B cell (primary cell): ENCODE measurements around the gene DNM1L. TPM values are rescaled to one million over a fixed set of nuclear protein-coding genes. Genes with fewer than 3 reads are reported as not detected.
A peak's percentile ranks its signal among the peaks of the same experiment; 100 is the strongest.

Source experiments
- ATAC-seq: fragments of 200-7000 bp; cut with Tn5 transposase; one replicate; pipeline ENCODE4 v1.10.0; 2021; ENCODE audit warnings: low read depth, mild to moderate bottlenecking, moderate number of reproducible peaks, moderate library complexity
- CTCF ChIA-PET: fragments of 350-600 bp; sonication (Branson Sonifier 250); formaldehyde crosslinking; loops from one replicate; lab custom pipeline; 2021; ENCODE audit warnings: antibody characterized with exemption, inconsistent platforms; lab: Charles Lee
- POLR2A ChIA-PET: fragments of 350-600 bp; sonication (Branson Sonifier 250); formaldehyde crosslinking; loops from one replicate; lab custom pipeline; 2021; ENCODE audit warnings: antibody characterized with exemption; lab: Charles Lee
- DNase-seq: peaks from one replicate; pipeline ENCODE4 v3.0.0; 2013
- H2AFZ ChIP-seq: 2 replicates; pipeline ENCODE4 v1.6.1; 2012; ENCODE audit warnings: mild to moderate bottlenecking, low read depth, low read length; ENCODE audit not compliant: insufficient read depth, poor library complexity, severe bottlenecking
- H3K27ac ChIP-seq, 2 donors: 1 replicate in 1 of 2; 2 replicates in 1 of 2; pipeline ENCODE4 v1.5.1; 2012 to 2013; ENCODE audit warnings: low read length in 2 of 2, mild to moderate bottlenecking in 2 of 2, moderate library complexity in 1 of 2
- H3K27me3 ChIP-seq, 4 experiments: fragments of 200-600 bp in 1 of 4; sonication (generic) in 1 of 4; replicated peaks in 1 of 4; 1 replicate in 2 of 4; 2 replicates in 2 of 4; pipeline versions ENCODE4 v1.6.1 to v1.7.0; 2013 to 2016; ENCODE audit warnings: low read length in 3 of 4, mild to moderate bottlenecking in 2 of 4, mixed read lengths in 1 of 4, moderate library complexity in 1 of 4; ENCODE audit not compliant: insufficient read depth in 4 of 4, control insufficient read depth in 3 of 4; ENCODE audit errors: control extremely low read depth in 1 of 4
- H3K36me3 ChIP-seq, 2 experiments: replicated peaks in 1 of 2; 1 replicate in 1 of 2; 2 replicates in 1 of 2; pipeline versions ENCODE4 v1.6.1 to v1.7.1; 2013; ENCODE audit warnings: low read length in 1 of 2; ENCODE audit not compliant: insufficient read depth in 2 of 2, control insufficient read depth in 1 of 2; ENCODE audit errors: control extremely low read depth in 1 of 2, extremely low read depth in 1 of 2
- H3K4me1 ChIP-seq, 2 donors: fragments of 200-600 bp in 1 of 2; sonication (generic) in 1 of 2; 1 replicate in 1 of 2; 2 replicates in 1 of 2; pipeline versions ENCODE4 v1.5.1 to v1.6.1; 2013 to 2017; ENCODE audit warnings: low read length in 2 of 2; ENCODE audit not compliant: control insufficient read depth in 2 of 2, insufficient read depth in 2 of 2
- H3K4me2 ChIP-seq: replicated peaks from 2 replicates; pipeline ENCODE3; 2012; ENCODE audit warnings: mild to moderate bottlenecking, low read depth, low read length; ENCODE audit not compliant: poor library complexity, severe bottlenecking
- H3K4me3 ChIP-seq, 5 experiments: fragments of 200-600 bp in 1 of 5; sonication (generic) in 1 of 5; 1 replicate in 3 of 5; 2 replicates in 2 of 5; pipeline versions ENCODE4 v1.5.1 to v1.7.0; 2011 to 2016; ENCODE audit warnings: low read length in 4 of 5, mild to moderate bottlenecking in 4 of 5, low read depth in 2 of 5, control low read depth in 1 of 5, moderate library complexity in 1 of 5; ENCODE audit not compliant: insufficient read depth in 1 of 5; ENCODE audit errors: control extremely low read depth in 1 of 5, extremely low read depth in 1 of 5
- H3K79me2 ChIP-seq: fragments of 200-600 bp; sonication (generic); one replicate; pipeline ENCODE4 v1.6.0; 2016; ENCODE audit warnings: low read length; ENCODE audit not compliant: control insufficient read depth, insufficient read depth
- H3K9ac ChIP-seq: fragments of 200-600 bp; sonication (generic); 2 replicates; pipeline ENCODE4 v1.6.1; 2017; ENCODE audit warnings: mild to moderate bottlenecking, low read length, moderate library complexity
- H3K9me3 ChIP-seq, 3 donors: one replicate each; pipeline versions ENCODE4 v1.6.1 to v1.7.1; 2013; ENCODE audit warnings: low read length in 2 of 3; ENCODE audit not compliant: control insufficient read depth in 2 of 3, insufficient read depth in 1 of 3; ENCODE audit errors: control extremely low read depth in 1 of 3
- H4K20me1 ChIP-seq: 2 replicates; pipeline ENCODE4 v1.6.0; 2012; ENCODE audit warnings: mild to moderate bottlenecking, low read length; ENCODE audit not compliant: insufficient read depth, control insufficient read depth, poor library complexity, severe bottlenecking
- H3K27ac Mint-ChIP-seq: one replicate; pipeline ENCODE4 v1.8.0; 2021; ENCODE audit warnings: mixed read lengths
- H3K27me3 Mint-ChIP-seq: one replicate; pipeline ENCODE4 v1.8.0; 2021; ENCODE audit warnings: mixed read lengths
- H3K4me1 Mint-ChIP-seq: one replicate; pipeline ENCODE4 v1.8.0; 2021; ENCODE audit warnings: mixed read lengths
- H3K4me3 Mint-ChIP-seq: one replicate; pipeline ENCODE4 v1.8.0; 2021; ENCODE audit warnings: mixed read lengths
- H3K9me3 Mint-ChIP-seq: one replicate; pipeline ENCODE4 v1.8.0; 2022; ENCODE audit warnings: mixed read lengths; ENCODE audit not compliant: insufficient read depth
- EZH2 ChIP-seq: IDR thresholded peaks from 2 replicates; pipeline ENCODE4 v1.6.1; 2012; ENCODE audit warnings: borderline replicate concordance, low read depth, mild to moderate bottlenecking, moderate library complexity, low read length; ENCODE audit not compliant: insufficient read depth, poor library complexity, severe bottlenecking
- WGBS: methylation state at CpG from one replicate; pipeline ENCODE4 v1.1.5; 2013; ENCODE audit warnings: missing lambda C conversion rate; ENCODE audit not compliant: insufficient coverage; 5-methylcytosine and 5-hydroxymethylcytosine counted together
- intact Hi-C: fragments of 100-400 bp; cut with micrococcal nuclease; formaldehyde crosslinking; loops from one replicate; pipeline ENCODE4 v1.10.0; 2022
- polyA plus RNA-seq: library from polyadenylated mRNA; depleted of rRNA; stranded (reverse); fragments of >200 nt; gene quantifications from 2 replicates; pipeline ENCODE4 v1.2.3, GENCODE V29; 2012
- total RNA-seq, 2 donors: library from RNA; stranded (reverse); fragments of 120-200 nt in 1 of 2; gene quantifications; 1 replicate in 1 of 2; 2 replicates in 1 of 2; pipeline versions ENCODE4 v1.2.3 to v1.2.4, GENCODE V29; 2013 to 2022
- TF ChIP-seq, protein P1 (sequence below): fragments of 200-600 bp; IDR thresholded peaks from one replicate; pipeline ENCODE4 v1.8.0; 2022; ENCODE audit warnings: antibody characterized with exemption, mild to moderate bottlenecking

The DNM1L gene
- total and polyA plus RNA-seq, 2 donors (not counting 1 experiment from before 2014, with no cell fraction given): 23.3 to 74.2 TPM

DNA sequence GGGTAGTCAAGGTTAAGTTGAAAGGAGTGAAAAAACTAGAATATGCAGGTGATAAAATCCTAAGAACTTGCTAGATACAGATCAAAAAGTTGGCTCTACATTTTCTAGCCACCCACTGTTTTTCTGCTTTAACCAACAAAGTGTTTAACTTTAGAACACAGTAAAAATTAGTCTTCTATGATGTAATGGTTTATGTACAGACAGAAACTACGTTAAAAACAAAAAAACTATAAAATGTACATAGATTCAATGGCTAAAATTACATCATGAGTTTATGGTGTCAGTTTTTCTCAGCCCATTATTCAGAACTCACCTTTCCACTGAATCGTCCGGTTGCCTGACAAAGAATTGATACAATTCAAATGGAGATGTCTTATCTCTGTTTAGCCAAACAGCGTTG lies 74.5 kb downstream of the DNM1L start:
- Mint-ChIP-seq H3K9me3 (no peaks in the 10 kb centered on the region), H3K27ac (peak overlapping the region; percentile 53), H3K4me3 (peak overlapping the region; percentile 93), H3K27me3 (no peaks in the 10 kb centered on the region), H3K4me1 (peaks cover 19% of the 10 kb centered on the region)
- Histone ChIP-seq H3K4me2 (no peak overlapping the region), H3K4me3 (no peak overlapping the region), H3K36me3 (peaks cover 5 to 39% of the 10 kb centered on the region in 2 experiments), H3K27me3 (no peaks in the 10 kb centered on the region), H3K9me3 (no peaks in the 10 kb centered on the region), H4K20me1 (no peaks in the 10 kb centered on the region), H2AFZ (no peak overlapping the region), H3K9ac (no peak overlapping the region), H3K27ac (peak overlapping the region in 1 of 2 donors; percentile 65), H3K79me2 (peaks cover 17% of the 10 kb centered on the region), H3K4me1 (peaks cover 12 to 15% of the 10 kb centered on the region in 2 donors)
- ChIA-PET POLR2A (no interaction called here), CTCF (interaction anchor here (2.9 to 5.8 kb wide), 2 partner anchors 8 to 1268 kb away, joined by 14 to 84 read pairs; partner anchors contain the start of gene ALG10)
- no peak for DNase-seq
- WGBS: 67% methylated on average over 1 of the region's 4 CpGs
- TF ChIP-seq, protein P1, sequence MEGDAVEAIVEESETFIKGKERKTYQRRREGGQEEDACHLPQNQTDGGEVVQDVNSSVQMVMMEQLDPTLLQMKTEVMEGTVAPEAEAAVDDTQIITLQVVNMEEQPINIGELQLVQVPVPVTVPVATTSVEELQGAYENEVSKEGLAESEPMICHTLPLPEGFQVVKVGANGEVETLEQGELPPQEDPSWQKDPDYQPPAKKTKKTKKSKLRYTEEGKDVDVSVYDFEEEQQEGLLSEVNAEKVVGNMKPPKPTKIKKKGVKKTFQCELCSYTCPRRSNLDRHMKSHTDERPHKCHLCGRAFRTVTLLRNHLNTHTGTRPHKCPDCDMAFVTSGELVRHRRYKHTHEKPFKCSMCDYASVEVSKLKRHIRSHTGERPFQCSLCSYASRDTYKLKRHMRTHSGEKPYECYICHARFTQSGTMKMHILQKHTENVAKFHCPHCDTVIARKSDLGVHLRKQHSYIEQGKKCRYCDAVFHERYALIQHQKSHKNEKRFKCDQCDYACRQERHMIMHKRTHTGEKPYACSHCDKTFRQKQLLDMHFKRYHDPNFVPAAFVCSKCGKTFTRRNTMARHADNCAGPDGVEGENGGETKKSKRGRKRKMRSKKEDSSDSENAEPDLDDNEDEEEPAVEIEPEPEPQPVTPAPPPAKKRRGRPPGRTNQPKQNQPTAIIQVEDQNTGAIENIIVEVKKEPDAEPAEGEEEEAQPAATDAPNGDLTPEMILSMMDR: no peak
- TF ChIP-seq EZH2: no peak
- no peak for ATAC-seq
- intact Hi-C loops: loop anchor here (2.0 to 10.0 kb wide), 2 partner anchors 851 to 1999 kb away; partner anchors contain the start of gene CAPRIN2

DNA sequence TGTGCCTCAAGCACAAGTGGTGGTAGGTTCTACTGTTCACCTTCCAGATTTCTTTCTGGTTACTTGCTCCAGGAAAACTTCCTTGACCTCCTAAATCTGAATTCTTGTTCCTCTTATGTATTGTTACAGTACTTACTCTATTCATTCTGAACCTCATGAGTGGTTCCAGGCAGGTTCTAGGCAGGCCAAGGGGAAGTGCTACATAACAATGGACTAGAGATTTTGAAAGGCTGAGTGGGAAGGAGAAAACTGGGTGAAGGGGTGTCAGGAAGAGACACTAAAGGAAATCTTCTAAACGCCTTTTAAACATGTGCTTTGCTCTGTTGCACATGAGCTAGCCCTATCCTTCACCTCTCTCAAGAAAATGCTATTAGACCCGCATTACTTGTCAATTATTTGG lies 75.0 kb downstream of the DNM1L start:
- H3K9ac ChIP-seq: peak overlapping the region; percentile 87

More for the DNA sequence above, 75.0 kb downstream of the DNM1L start:
- Histone ChIP-seq H2AFZ (peak overlapping the region; percentile 91), H3K36me3 (peaks cover 4 to 34% of the 10 kb centered on the region in 2 experiments), H3K27ac (peak overlapping the region; percentile 5 to 65), H3K4me2 (peak overlapping the region; percentile 83), H3K4me3 (peak overlapping the region in 1 of 5 experiments; percentile 3), H3K79me2 (peaks cover 17% of the 10 kb centered on the region), H3K9me3 (no peaks in the 10 kb centered on the region), H4K20me1 (no peaks in the 10 kb centered on the region), H3K4me1 (peaks cover 12 to 15% of the 10 kb centered on the region in 2 donors), H3K27me3 (no peaks in the 10 kb centered on the region)
- no peak for DNase-seq
- H3K27me3 Mint-ChIP-seq: no peaks in the 10 kb centered on the region
- no peaks in the 10 kb centered on the region for H3K9me3 Mint-ChIP-seq
- no peak for ATAC-seq
- H3K4me1 Mint-ChIP-seq: peaks cover 19% of the 10 kb centered on the region
- H3K4me3 Mint-ChIP-seq: peak overlapping the region; percentile 93
- H3K27ac Mint-ChIP-seq: peak overlapping the region; percentile 84
- TF ChIP-seq, protein P1: no peak
- TF ChIP-seq EZH2: no peak
- no CpG with 5 or more reads among the region's 2 CpGs for WGBS
- ChIA-PET CTCF (interaction anchor here (0.7 to 5.8 kb wide), 13 partner anchors 9 to 1903 kb away, joined by 3 to 84 read pairs (median 7); partner anchors contain the start of gene ALG10), POLR2A (no interaction called here)
- intact Hi-C loops: loop anchor here (2.0 to 10.0 kb wide), 2 partner anchors 851 to 1999 kb away; partner anchors contain the start of gene CAPRIN2
